H1 (cell line): ENCODE results near the gene TMEM18. TPM values are rescaled to one million over a fixed set of nuclear protein-coding genes. Genes with fewer than 3 reads are reported as not detected.

Source experiments
- CTCF ChIA-PET: fragments of 300-600 bp; sonication (Branson Sonifier 250); formaldehyde crosslinking; loops from one replicate; lab custom pipeline; 2021; ENCODE audit not compliant: partially characterized antibody; lab: Charles Lee
- POLR2A ChIA-PET: fragments of 300-600 bp; sonication (Branson Sonifier 250); formaldehyde crosslinking; loops from one replicate; lab custom pipeline; 2021; ENCODE audit warnings: inconsistent platforms; ENCODE audit not compliant: partially characterized antibody; lab: Charles Lee
- DNase-seq, 2 experiments: peaks; one replicate each; pipeline versions ENCODE4 v3.0.0 to v3.0.0-alpha.2; 2010 to 2022; ENCODE audit warnings: low spot score in 2 of 2, low read depth in 1 of 2, mixed read lengths in 1 of 2
- FAIRE-seq: peaks from 2 replicates; lab custom pipeline; 2011; peaks lifted over from hg19 to GRCh38; lab: Jason Lieb, UNC
- H2AFZ ChIP-seq: 2 replicates; pipeline ENCODE4 v1.8.1; 2012; ENCODE audit warnings: low read length, inconsistent platforms
- H2AK5ac ChIP-seq: 2 replicates; pipeline ENCODE4 v1.6.1; 2013; ENCODE audit warnings: low read depth, low read length
- H2BK120ac ChIP-seq: replicated peaks from 2 replicates; pipeline ENCODE3; 2013; ENCODE audit warnings: low read depth, low read length, inconsistent platforms
- H2BK12ac ChIP-seq: 2 replicates; pipeline ENCODE4 v1.6.1; 2013; ENCODE audit warnings: low read depth, low read length
- H2BK15ac ChIP-seq: 2 replicates; pipeline ENCODE4 v1.6.1; 2013; ENCODE audit warnings: low read length
- H2BK20ac ChIP-seq: 2 replicates; pipeline ENCODE4 v1.6.1; 2013; ENCODE audit warnings: low read length
- H2BK5ac ChIP-seq: 2 replicates; pipeline ENCODE4 v1.6.1; 2013; ENCODE audit warnings: low read depth, low read length
- H3K14ac ChIP-seq: 2 replicates; pipeline ENCODE4 v1.6.1; 2013; ENCODE audit warnings: inconsistent platforms; ENCODE audit not compliant: insufficient read length
- H3K18ac ChIP-seq: 2 replicates; pipeline ENCODE4 v1.6.1; 2013; ENCODE audit warnings: low read length; ENCODE audit errors: extremely low read depth
- H3K23ac ChIP-seq: 2 replicates; pipeline ENCODE4 v1.6.1; 2013; ENCODE audit warnings: inconsistent platforms; ENCODE audit not compliant: insufficient read length
- H3K23me2 ChIP-seq: 2 replicates; pipeline ENCODE4 v1.6.1; 2013; ENCODE audit warnings: low read depth, low read length
- H3K27ac ChIP-seq: 2 replicates; pipeline ENCODE4 v1.6.1; 2011; ENCODE audit warnings: low read depth, low read length, inconsistent platforms
- H3K27me3 ChIP-seq, 4 experiments: replicated peaks in 1 of 4; 1 replicate in 1 of 4; 2 replicates in 3 of 4; pipeline versions ENCODE4 v1.6.1 to v1.8.1; 2011 to 2013; ENCODE audit warnings: low read length in 3 of 4, mild to moderate bottlenecking in 3 of 4, inconsistent platforms in 2 of 4, mixed read lengths in 2 of 4, moderate library complexity in 1 of 4; ENCODE audit not compliant: control insufficient read depth in 3 of 4, insufficient read depth in 3 of 4; ENCODE audit errors: extremely low read depth in 1 of 4
- H3K36me3 ChIP-seq, 4 experiments: 2 replicates each; pipeline versions ENCODE4 v1.6.1 to v1.8.1; 2011 to 2013; ENCODE audit warnings: mild to moderate bottlenecking in 4 of 4, low read length in 3 of 4, moderate library complexity in 2 of 4, control low read depth in 1 of 4, inconsistent platforms in 1 of 4; ENCODE audit not compliant: insufficient read depth in 4 of 4, control insufficient read depth in 2 of 4
- H3K4ac ChIP-seq: replicated peaks from 2 replicates; pipeline ENCODE3; 2013; ENCODE audit warnings: low read length, low read depth, mixed read lengths, inconsistent platforms; ENCODE audit not compliant: insufficient read length
- H3K4me1 ChIP-seq, 4 experiments: replicated peaks in 1 of 4; 1 replicate in 1 of 4; 2 replicates in 3 of 4; pipeline versions ENCODE4 v1.6.1 to v1.8.1; 2011 to 2013; ENCODE audit warnings: low read length in 3 of 4, inconsistent platforms in 2 of 4, mixed read lengths in 1 of 4; ENCODE audit not compliant: insufficient read depth in 4 of 4, control insufficient read depth in 3 of 4
- H3K4me2 ChIP-seq, 2 experiments: 2 replicates each; pipeline versions ENCODE4 v1.6.1 to v1.8.1; 2011 to 2013; ENCODE audit warnings: low read depth in 2 of 2, low read length in 2 of 2, control low read depth in 1 of 2, inconsistent platforms in 1 of 2, mild to moderate bottlenecking in 1 of 2; ENCODE audit not compliant: insufficient read depth in 1 of 2
- H3K4me3 ChIP-seq, 4 experiments: fragments of 200-600, 300-600 bp in 1 of 4; sonication (generic), shearing (Covaris generic), sonication (Bioruptor Twin) in 1 of 4; 2 replicates each; pipeline versions ENCODE4 v1.5.1 to v1.8.1; 2011 to 2016; ENCODE audit warnings: low read length in 4 of 4, low read depth in 3 of 4, control low read depth in 2 of 4, inconsistent platforms in 2 of 4, mild to moderate bottlenecking in 2 of 4, mixed read lengths in 1 of 4, moderate library complexity in 1 of 4; ENCODE audit not compliant: insufficient read depth in 2 of 4; ENCODE audit errors: extremely low read depth in 1 of 4
- H3K56ac ChIP-seq: replicated peaks from 2 replicates; pipeline ENCODE3; 2013; ENCODE audit warnings: low read depth, mild to moderate bottlenecking, mixed read lengths, low read length, inconsistent platforms; ENCODE audit not compliant: insufficient read length
- H3K79me1 ChIP-seq: 2 replicates; pipeline ENCODE4 v1.6.1; 2013; ENCODE audit warnings: low read depth, low read length, control low read depth
- H3K79me2 ChIP-seq, 2 experiments: 2 replicates each; pipeline versions ENCODE4 v1.6.1 to v1.8.1; 2012 to 2013; ENCODE audit warnings: low read length in 2 of 2, mild to moderate bottlenecking in 2 of 2, inconsistent platforms in 1 of 2; ENCODE audit not compliant: insufficient read depth in 2 of 2, control insufficient read depth in 1 of 2
- H3K9ac ChIP-seq, 4 experiments: replicated peaks in 1 of 4; 1 replicate in 1 of 4; 2 replicates in 3 of 4; pipeline versions ENCODE4 v1.6.1 to v1.8.1; 2011 to 2013; ENCODE audit warnings: low read depth in 3 of 4, low read length in 3 of 4, control low read depth in 2 of 4, mild to moderate bottlenecking in 2 of 4, moderate library complexity in 2 of 4, inconsistent platforms in 1 of 4; ENCODE audit errors: extremely low read depth in 1 of 4
- H3K9me3 ChIP-seq, 2 experiments: 2 replicates each; pipeline versions ENCODE4 v1.6.1 to v1.8.1; 2012 to 2013; ENCODE audit warnings: mild to moderate bottlenecking in 2 of 2, moderate library complexity in 2 of 2, control low read depth in 1 of 2, inconsistent platforms in 1 of 2, low read depth in 1 of 2, low read length in 1 of 2, mixed read lengths in 1 of 2; ENCODE audit not compliant: insufficient read depth in 2 of 2
- H4K20me1 ChIP-seq, 2 experiments: replicated peaks in 1 of 2; 2 replicates each; pipeline versions ENCODE3 to v1.8.1; 2011 to 2013; ENCODE audit warnings: inconsistent platforms in 2 of 2, low read length in 2 of 2, mild to moderate bottlenecking in 1 of 2; ENCODE audit not compliant: insufficient read depth in 2 of 2, control insufficient read depth in 1 of 2
- H4K5ac ChIP-seq: 2 replicates; pipeline ENCODE4 v1.6.1; 2013; ENCODE audit warnings: low read length, low read depth, mixed read lengths, inconsistent platforms; ENCODE audit not compliant: insufficient read length
- H4K8ac ChIP-seq: 2 replicates; pipeline ENCODE4 v1.8.0; 2013; ENCODE audit warnings: mild to moderate bottlenecking, moderate library complexity, low read length, inconsistent platforms; ENCODE audit not compliant: insufficient read depth; ENCODE audit errors: extremely low read depth
- H4K91ac ChIP-seq: replicated peaks from 2 replicates; pipeline ENCODE3; 2013; ENCODE audit warnings: low read length, mixed read lengths, inconsistent platforms; ENCODE audit not compliant: insufficient read length
- TCF12 ChIP-seq: IDR thresholded peaks from 2 replicates; pipeline ENCODE4 v1.6.1; 2011; ENCODE audit warnings: low read depth, mild to moderate bottlenecking, low read length
- WGBS, 2 experiments: shearing (Covaris generic) in 1 of 2; methylation state at CpG; one replicate each; pipeline versions ENCODE4 v1.1.6 to v1.1.7; 2013 to 2015; ENCODE audit warnings: low lambda C conversion rate in 2 of 2, mixed read lengths in 2 of 2, inconsistent platforms in 1 of 2, low coverage in 1 of 2, missing lambda C conversion rate in 1 of 2; ENCODE audit not compliant: insufficient replicate concordance in 2 of 2, insufficient coverage in 1 of 2, insufficient read length in 1 of 2; ENCODE audit errors: extremely low coverage in 1 of 2, missing lambda C conversion rate in 1 of 2; 5-methylcytosine and 5-hydroxymethylcytosine counted together
- polyA plus RNA-seq, 7 experiments: library from polyadenylated mRNA; depleted of rRNA in 3 of 7; stranded (reverse) in 5 of 7; unstranded in 2 of 7; fragments of >200 nt in 5 of 7; fragments of 200-250 nt in 2 of 7; gene quantifications; 1 replicate in 5 of 7; 2 replicates in 1 of 7; 4 replicates in 1 of 7; pipeline versions ENCODE4 v1.2.1 to v1.2.3, GENCODE V29; 2011 to 2013; ENCODE audit warnings: missing spikeins in 2 of 7, mixed read lengths in 2 of 7
- total RNA-seq: library from RNA; stranded (reverse); fragmentation: NEBNext Ultra II Directional; extraction: Animal tissue kit (Norgen Biotek cat#: 25700); gene quantifications from 2 replicates; pipeline ENCODE4 v1.2.1, GENCODE V29; 2021

TMEM18 gene
- total and polyA plus RNA-seq, 2 of the 8 experiments (the other 6 are each of a cell fraction or from before 2014, with no cell fraction given): 22.4 to 27.1 TPM

GRCh38 chr2:634041-634440, 43.2 kb downstream of the TMEM18 start:
- Histone ChIP-seq H3K56ac (no peak overlapping the region), H3K4me3 (no peak overlapping the region), H3K79me2 (no peaks in the 10 kb centered on the region), H3K27ac (no peak overlapping the region), H2AK5ac (no peak overlapping the region), H4K5ac (no peak overlapping the region), H2BK12ac (no peak overlapping the region), H2BK20ac (no peak overlapping the region), H2BK120ac (no peak overlapping the region), H3K27me3 (peaks cover 8 to 13% (median 12%) of the 10 kb centered on the region in 4 experiments), H2BK5ac (no peak overlapping the region), H4K20me1 (no peaks in the 10 kb centered on the region), H3K23ac (no peak overlapping the region), H2BK15ac (no peak overlapping the region), H3K36me3 (peaks cover 0 to 8% (median 0%) of the 10 kb centered on the region in 4 experiments; a peak in 1 of 8 replicates), H4K8ac (no peak overlapping the region), H3K23me2 (no peaks in the 10 kb centered on the region), H3K14ac (no peak overlapping the region), H2AFZ (no peak overlapping the region), H4K91ac (no peak overlapping the region), H3K9me3 (peaks cover 2 to 13% of the 10 kb centered on the region in 2 experiments; a peak in 3 of 4 replicates), H3K79me1 (no peaks in the 10 kb centered on the region), H3K9ac (no peak overlapping the region), H3K4me2 (no peak overlapping the region), H3K18ac (no peak overlapping the region), H3K4me1 (no peaks in the 10 kb centered on the region), H3K4ac (no peak overlapping the region)
- WGBS, 2 experiments: 91% methylated on average over 11 of the region's 11 CpGs; no CpG with 5 or more reads in 1 of the 2 experiments
- POLR2A ChIA-PET: no interaction called here
- peak in 1 of 2 experiments; percentile 30 for DNase-seq
- CTCF ChIA-PET: interaction anchor here (1.0 kb wide), 3 partner anchors 51 to 579 kb away, joined by 3 to 4 read pairs (median 3); no protein-coding TSS in a partner anchor
- FAIRE-seq: no peak
- TF ChIP-seq TCF12: no peak
